Measurements from ENCODE around the gene PDXDC1.
"Not testable (repeated sequence)": the region's sequence is repeated elsewhere in the genome, so short reads cannot be mapped to it uniquely, and the experiment has no call there.

GRCh38 chr16:15028801-15029698, 54.2 kb downstream of the PDXDC1 start:
- TF ChIP-seq POLR2AphosphoS5 (IDR thresholded peaks at IDR 0.05; ENCODE audit: borderline replicate concordance, low read depth, low read length); EZH2 (IDR thresholded peaks at IDR 0.05): not testable (repeated sequence)

Measured in SK-N-MC (cell line).